Measurements from ENCODE around the gene YWHAE. TPM values are rescaled to one million over a fixed set of nuclear protein-coding genes. Genes with fewer than 3 reads are reported as not detected.

YWHAE gene
- total RNA-seq, 1 donor from 2014 or later = 393 TPM

DNA sequence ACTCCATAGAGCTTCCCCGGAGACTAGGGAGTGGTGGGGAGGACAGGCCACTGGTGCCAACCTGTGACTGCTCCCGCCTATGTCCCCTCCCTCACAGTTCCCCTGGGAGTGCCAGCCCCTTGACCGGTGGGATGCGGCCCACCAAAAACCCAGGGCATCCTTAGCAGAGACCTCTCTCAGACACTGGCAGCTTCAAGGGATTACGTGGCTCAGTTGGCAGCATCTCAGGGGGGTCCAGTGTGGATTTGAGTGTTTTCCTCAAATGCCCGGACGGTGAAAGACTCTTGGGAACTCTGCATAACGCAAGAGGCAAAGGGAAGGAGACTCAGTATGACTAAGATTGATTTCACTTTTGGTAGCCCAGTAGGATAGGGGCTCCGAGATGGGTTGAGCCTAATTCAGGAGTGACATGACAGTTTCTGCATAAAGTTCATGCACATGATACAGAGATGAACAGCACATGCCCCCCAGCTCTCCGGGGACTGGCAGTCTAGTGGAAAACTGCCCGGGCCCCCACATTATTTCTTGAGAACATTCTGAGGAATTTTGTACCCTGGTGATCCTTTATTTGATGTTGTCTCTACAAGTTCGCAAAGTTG lies 70.2 kb downstream of the YWHAE start:
- DNase-seq = peak; percentile 48
- Histone ChIP-seq H3K4me3 (no peak overlapping the region), H3K36me3 (no peaks in the 10 kb centered on the region), H3K27ac (no peak overlapping the region), H3K4me1 (peaks cover 3% of the 10 kb centered on the region), H3K9me3 (no peaks in the 10 kb centered on the region), H3K27me3 (no peaks in the 10 kb centered on the region)
- intact Hi-C loops (cut with DNase I) = no loop called here
- ATAC-seq = no peak
- TF ChIP-seq, protein P1, sequence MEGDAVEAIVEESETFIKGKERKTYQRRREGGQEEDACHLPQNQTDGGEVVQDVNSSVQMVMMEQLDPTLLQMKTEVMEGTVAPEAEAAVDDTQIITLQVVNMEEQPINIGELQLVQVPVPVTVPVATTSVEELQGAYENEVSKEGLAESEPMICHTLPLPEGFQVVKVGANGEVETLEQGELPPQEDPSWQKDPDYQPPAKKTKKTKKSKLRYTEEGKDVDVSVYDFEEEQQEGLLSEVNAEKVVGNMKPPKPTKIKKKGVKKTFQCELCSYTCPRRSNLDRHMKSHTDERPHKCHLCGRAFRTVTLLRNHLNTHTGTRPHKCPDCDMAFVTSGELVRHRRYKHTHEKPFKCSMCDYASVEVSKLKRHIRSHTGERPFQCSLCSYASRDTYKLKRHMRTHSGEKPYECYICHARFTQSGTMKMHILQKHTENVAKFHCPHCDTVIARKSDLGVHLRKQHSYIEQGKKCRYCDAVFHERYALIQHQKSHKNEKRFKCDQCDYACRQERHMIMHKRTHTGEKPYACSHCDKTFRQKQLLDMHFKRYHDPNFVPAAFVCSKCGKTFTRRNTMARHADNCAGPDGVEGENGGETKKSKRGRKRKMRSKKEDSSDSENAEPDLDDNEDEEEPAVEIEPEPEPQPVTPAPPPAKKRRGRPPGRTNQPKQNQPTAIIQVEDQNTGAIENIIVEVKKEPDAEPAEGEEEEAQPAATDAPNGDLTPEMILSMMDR (IDR thresholded peaks at IDR 0.05) = no peak

DNA sequence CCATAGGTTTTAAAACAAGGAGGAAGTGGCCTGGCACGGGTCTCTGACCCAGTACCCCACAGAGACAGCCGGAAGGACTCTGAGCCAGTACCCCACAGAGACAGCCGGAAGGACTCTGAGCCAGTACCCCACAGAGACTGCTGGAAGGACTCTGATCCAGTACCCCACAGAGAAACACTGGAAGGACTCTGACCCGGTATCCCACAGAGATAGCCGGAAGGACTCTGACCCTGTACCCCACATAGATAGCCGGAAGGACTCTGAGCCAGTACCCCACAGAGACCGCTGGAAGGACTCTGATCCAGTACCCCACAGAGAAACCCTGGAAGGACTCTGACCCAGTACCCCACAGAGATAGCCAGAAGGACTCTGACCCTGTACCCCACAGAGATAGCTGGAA lies 71.6 kb downstream of the YWHAE start:
- ATAC-seq (no peak), DNase-seq (peak; percentile 5)
- H3K36me3 ChIP-seq = no peaks in the 10 kb centered on the region
- H3K27me3 ChIP-seq = no peaks in the 10 kb centered on the region
- no peak overlapping the region for H3K27ac ChIP-seq
- H3K4me3 ChIP-seq = no peak overlapping the region
- H3K9me3 ChIP-seq = no peaks in the 10 kb centered on the region
- intact Hi-C loops (cut with DNase I) = no loop called here
- TF ChIP-seq, protein P1 (IDR thresholded peaks at IDR 0.05) = no peak
- peaks cover 3% of the 10 kb centered on the region for H3K4me1 ChIP-seq

DNA sequence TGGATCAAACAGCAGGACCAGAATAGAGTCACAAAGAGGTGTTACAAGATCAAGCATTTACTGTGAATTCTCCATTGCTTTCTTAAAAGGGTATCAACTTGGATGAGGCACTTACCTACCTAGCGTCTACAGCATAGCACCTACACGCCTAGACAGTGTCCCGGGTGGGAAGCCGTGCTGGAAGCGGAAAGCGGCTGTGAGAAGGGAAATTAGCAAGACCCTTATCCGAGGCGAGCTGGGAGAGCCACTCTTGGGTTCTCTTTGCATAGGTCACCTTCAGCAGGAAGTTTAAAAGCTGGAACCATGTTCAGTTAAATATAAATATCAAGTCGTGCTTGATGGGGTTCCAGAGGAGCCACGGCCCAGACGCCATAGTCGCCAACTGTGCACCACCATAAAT lies 74.3 kb downstream of the YWHAE start:
- peak; percentile 23 for DNase-seq
- H3K9me3 ChIP-seq = no peaks in the 10 kb centered on the region

DNA sequence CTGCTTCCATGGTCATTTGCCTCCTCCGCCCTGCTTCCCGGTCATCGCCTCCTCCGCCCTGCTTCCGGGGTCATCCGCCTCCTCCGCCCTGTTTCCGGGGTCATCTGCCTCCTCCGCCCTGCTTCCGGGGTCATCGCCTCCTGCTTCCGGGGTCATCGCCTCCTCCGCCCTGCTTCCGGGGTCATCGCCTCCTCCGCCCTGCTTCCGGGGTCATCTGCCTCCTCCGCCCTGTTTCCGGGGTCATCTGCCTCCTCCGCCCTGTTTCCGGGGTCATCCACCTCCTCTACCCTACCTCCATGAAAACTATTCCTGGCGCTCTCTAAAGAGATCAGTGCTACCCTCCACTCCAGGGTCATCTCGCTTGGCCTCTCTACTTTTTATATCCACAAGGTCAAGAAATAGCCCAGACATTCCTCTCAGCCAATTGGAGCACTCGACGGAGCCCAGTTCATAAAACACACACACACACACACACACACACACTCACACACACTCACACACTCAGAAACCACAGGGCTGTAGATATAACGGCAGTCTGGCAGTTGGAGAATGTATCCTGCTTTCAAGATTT lies 75.7 kb downstream of the YWHAE start:
- intact Hi-C loops (cut with DNase I) = no loop called here
- TF ChIP-seq, protein P1 (IDR thresholded peaks at IDR 0.05) = no peak
- Histone ChIP-seq H3K27me3 (no peaks in the 10 kb centered on the region), H3K9me3 (no peaks in the 10 kb centered on the region), H3K36me3 (no peaks in the 10 kb centered on the region), H3K4me1 (no peaks in the 10 kb centered on the region), H3K4me3 (no peak overlapping the region), H3K27ac (no peak overlapping the region)
- DNase-seq = peak; percentile 52
- no peak for ATAC-seq

More for the DNA sequence above, 74.3 kb downstream of the YWHAE start:
- H3K36me3 ChIP-seq = no peaks in the 10 kb centered on the region
- no peaks in the 10 kb centered on the region for H3K4me1 ChIP-seq
- no peak for ATAC-seq
- intact Hi-C loops (cut with DNase I) = no loop called here
- TF ChIP-seq, protein P1 (IDR thresholded peaks at IDR 0.05) = no peak
- H3K4me3 ChIP-seq = no peak overlapping the region
- no peak overlapping the region for H3K27ac ChIP-seq
- H3K27me3 ChIP-seq = no peaks in the 10 kb centered on the region

- Histone ChIP-seq H3K27me3 (no peaks in the 10 kb centered on the region), H3K27ac (no peak overlapping the region), H3K4me3 (no peak overlapping the region), H3K9me3 (no peaks in the 10 kb centered on the region), H3K36me3 (no peaks in the 10 kb centered on the region), H3K4me1 (no peaks in the 10 kb centered on the region)
- no peak for DNase-seq
- ATAC-seq = no peak
- TF ChIP-seq, protein P1 (IDR thresholded peaks at IDR 0.05) = no peak
- intact Hi-C loops (cut with DNase I) = no loop called here
Observed at GRCh38 chr17:1323336-1323735, 76.7 kb downstream of the YWHAE start.
